T-helper 2 cell treated with Interferon-gamma antibody and Interleukin-4, amounts not matched to agents 5 μg/mL and 100 μg/mL, for 36 hours (primary cell): Measurements from ENCODE around the gene OR12D1.
"Not testable (repeated sequence)": the region's sequence is repeated elsewhere in the genome, so short reads cannot be mapped to it uniquely, and the experiment has no call there.

Experiments
- DNase-seq: peaks from one replicate; pipeline ENCODE4 v3.0.0; 2021; ENCODE audit warnings: low spot score
- H3K27ac Mint-ChIP-seq: one replicate; pipeline ENCODE4 v1.8.0; 2021; ENCODE audit warnings: mild to moderate bottlenecking, mixed read lengths
- H3K27me3 Mint-ChIP-seq: one replicate; pipeline ENCODE4 v1.8.0; 2021; ENCODE audit warnings: low read depth, mixed read lengths
- H3K36me3 Mint-ChIP-seq: one replicate; pipeline ENCODE4 v1.8.0; 2021; ENCODE audit warnings: low read depth, mixed read lengths
- H3K4me1 Mint-ChIP-seq: one replicate; pipeline ENCODE4 v1.8.0; 2021; ENCODE audit warnings: low read depth, mixed read lengths
- H3K4me3 Mint-ChIP-seq: one replicate; pipeline ENCODE4 v1.8.0; 2022; ENCODE audit warnings: mild to moderate bottlenecking, moderate library complexity, mixed read lengths
- H3K9me3 Mint-ChIP-seq: one replicate; pipeline ENCODE4 v1.8.0; 2021; ENCODE audit warnings: mixed read lengths

Gene OR12D1

GRCh38 chr6:29414588-29414987, at the start of gene OR12D1:
OR12D1 (plus strand) TSS chr6:29414928.
- Mint-ChIP-seq H3K9me3 (peaks cover 9% of the 10 kb centered on the region), H3K27me3 (peaks cover 1% of the 10 kb centered on the region), H3K4me3 (no peak within 1 kb of the TSS), H3K36me3 (no peaks in the 10 kb centered on the region), H3K4me1 (no peaks in the 10 kb centered on the region), H3K27ac (no peak within 1 kb of the TSS)
- DNase-seq: no peak

GRCh38 chr6:29368765-29369164, 46.0 kb upstream of the OR12D1 start, which contains the start of gene OR5V1:
OR5V1 (minus strand) TSS chr6:29368865; CDS start chr6:29356195, 12,670 bp downstream.
- no peaks in the 10 kb centered on the region for H3K4me1 Mint-ChIP-seq
- H3K36me3 Mint-ChIP-seq: no peaks in the 10 kb centered on the region
- H3K9me3 Mint-ChIP-seq: no peaks in the 10 kb centered on the region
- H3K27ac Mint-ChIP-seq: no peak within 1 kb of the TSS
- no peaks in the 10 kb centered on the region for H3K27me3 Mint-ChIP-seq
- DNase-seq: no peak
- H3K4me3 Mint-ChIP-seq: no peak within 1 kb of the TSS

- DNase-seq: no peak
- Mint-ChIP-seq H3K9me3 (no peaks in the 10 kb centered on the region), H3K36me3 (no peaks in the 10 kb centered on the region), H3K27me3 (peaks cover 5% of the 10 kb centered on the region), H3K27ac (no peak within 1 kb of the TSS), H3K4me1 (no peaks in the 10 kb centered on the region), H3K4me3 (no peak within 1 kb of the TSS)
These were observed 39.5 kb upstream of the OR12D1 start, which contains the start of gene OR12D3 for GRCh38 chr6:29375191-29375590. OR12D3 (minus strand) TSS chr6:29375291; CDS start chr6:29375287, 4 bp downstream.

- no peaks in the 10 kb centered on the region for H3K36me3 Mint-ChIP-seq
- H3K27ac Mint-ChIP-seq: no peak overlapping the region
- H3K4me3 Mint-ChIP-seq: no peak overlapping the region
- H3K9me3 Mint-ChIP-seq: no peaks in the 10 kb centered on the region
- no peak for DNase-seq
- H3K27me3 Mint-ChIP-seq: peaks cover 5% of the 10 kb centered on the region
- H3K4me1 Mint-ChIP-seq: no peaks in the 10 kb centered on the region
These were observed 38.7 kb upstream of the OR12D1 start for GRCh38 chr6:29376003-29376402.

GRCh38 chr6:29388533-29388932, 26.2 kb upstream of the OR12D1 start:
- Mint-ChIP-seq H3K36me3 (no peaks in the 10 kb centered on the region), H3K27me3 (peaks cover 3% of the 10 kb centered on the region), H3K9me3 (no peaks in the 10 kb centered on the region), H3K4me1 (no peaks in the 10 kb centered on the region), H3K4me3 (no peak overlapping the region), H3K27ac (no peak overlapping the region)
- no peak for DNase-seq

- DNase-seq: no peak
- H3K27ac Mint-ChIP-seq: no peak within 1 kb of the TSS
- no peaks in the 10 kb centered on the region for H3K4me1 Mint-ChIP-seq
- H3K9me3 Mint-ChIP-seq: no peaks in the 10 kb centered on the region
- H3K4me3 Mint-ChIP-seq: no peak within 1 kb of the TSS
- no peaks in the 10 kb centered on the region for H3K36me3 Mint-ChIP-seq
- peaks cover 12% of the 10 kb centered on the region for H3K27me3 Mint-ChIP-seq
These were observed 19.4 kb upstream of the OR12D1 start, which contains the start of gene OR12D2 for GRCh38 chr6:29395331-29395730. OR12D2 (plus strand) TSS chr6:29395631; CDS start chr6:29396700, 1,069 bp downstream.

- H3K27me3 Mint-ChIP-seq: peaks cover 13% of the 10 kb centered on the region
- no peaks in the 10 kb centered on the region for H3K4me1 Mint-ChIP-seq
These were observed 15.2 kb upstream of the OR12D1 start for GRCh38 chr6:29399525-29399924.

GRCh38 chr6:29403801-29404200, 10.9 kb upstream of the OR12D1 start:
- Mint-ChIP-seq H3K9me3 (no peaks in the 10 kb centered on the region), H3K27me3 (peaks cover 4% of the 10 kb centered on the region), H3K27ac (no peak overlapping the region), H3K4me1 (no peaks in the 10 kb centered on the region), H3K36me3 (no peaks in the 10 kb centered on the region), H3K4me3 (no peak overlapping the region)
- no peak for DNase-seq

More at GRCh38 chr6:29399525-29399924, 15.2 kb upstream of the OR12D1 start:
- Mint-ChIP-seq H3K27ac (no peak overlapping the region), H3K9me3 (no peaks in the 10 kb centered on the region), H3K4me3 (no peak overlapping the region), H3K36me3 (no peaks in the 10 kb centered on the region)
- no peak for DNase-seq

GRCh38 chr6:29419516-29419915, 4.8 kb downstream of the OR12D1 start:
- no peaks in the 10 kb centered on the region for H3K9me3 Mint-ChIP-seq
- H3K4me3 Mint-ChIP-seq: no peak overlapping the region
- no peaks in the 10 kb centered on the region for H3K4me1 Mint-ChIP-seq
- no peak for DNase-seq
- H3K27me3 Mint-ChIP-seq: peaks cover 2% of the 10 kb centered on the region
- no peak overlapping the region for H3K27ac Mint-ChIP-seq
- H3K36me3 Mint-ChIP-seq: no peaks in the 10 kb centered on the region

- Mint-ChIP-seq H3K36me3 (no peaks in the 10 kb centered on the region), H3K9me3 (no peaks in the 10 kb centered on the region), H3K27me3 (peaks cover 2% of the 10 kb centered on the region), H3K4me3 (no peak overlapping the region), H3K4me1 (no peaks in the 10 kb centered on the region), H3K27ac (no peak overlapping the region)
- no peak for DNase-seq
These were observed 9.4 kb downstream of the OR12D1 start for GRCh38 chr6:29424168-29424567.

GRCh38 chr6:29424575-29424974, 9.8 kb downstream of the OR12D1 start:
- Mint-ChIP-seq H3K27me3 (peaks cover 2% of the 10 kb centered on the region), H3K4me1 (no peaks in the 10 kb centered on the region), H3K9me3 (no peaks in the 10 kb centered on the region)

GRCh38 chr6:29425075-29425474, 10.3 kb downstream of the OR12D1 start:
- peaks cover 3% of the 10 kb centered on the region for H3K27me3 Mint-ChIP-seq
- H3K4me1 Mint-ChIP-seq: no peaks in the 10 kb centered on the region
- H3K27ac Mint-ChIP-seq: no peak overlapping the region
- no peak overlapping the region for H3K4me3 Mint-ChIP-seq
- H3K36me3 Mint-ChIP-seq: no peaks in the 10 kb centered on the region
- no peaks in the 10 kb centered on the region for H3K9me3 Mint-ChIP-seq
- DNase-seq: no peak

More at GRCh38 chr6:29424575-29424974, 9.8 kb downstream of the OR12D1 start:
- DNase-seq: no peak
- Mint-ChIP-seq H3K4me3 (no peak overlapping the region), H3K36me3 (no peaks in the 10 kb centered on the region), H3K27ac (no peak overlapping the region)

GRCh38 chr6:29426654-29427053, 11.9 kb downstream of the OR12D1 start:
- peaks cover 5% of the 10 kb centered on the region for H3K27me3 Mint-ChIP-seq
- no peaks in the 10 kb centered on the region for H3K9me3 Mint-ChIP-seq
- H3K4me3 Mint-ChIP-seq: no peak overlapping the region
- no peaks in the 10 kb centered on the region for H3K36me3 Mint-ChIP-seq
- no peaks in the 10 kb centered on the region for H3K4me1 Mint-ChIP-seq
- no peak for DNase-seq
- H3K27ac Mint-ChIP-seq: no peak overlapping the region

- H3K27me3 Mint-ChIP-seq, H3K4me1 Mint-ChIP-seq, H3K36me3 Mint-ChIP-seq, H3K9me3 Mint-ChIP-seq, H3K27ac Mint-ChIP-seq, H3K4me3 Mint-ChIP-seq, DNase-seq: not testable (repeated sequence)
These were observed 22.0 kb downstream of the OR12D1 start for GRCh38 chr6:29436730-29437129.

GRCh38 chr6:29439006-29439405, 24.3 kb downstream of the OR12D1 start, which contains the start of gene OR10C1:
OR10C1 (plus strand) TSS chr6:29439306; CDS start chr6:29440016, 710 bp downstream.
- Mint-ChIP-seq H3K4me1 (no peaks in the 10 kb centered on the region), H3K27me3 (peaks cover 4% of the 10 kb centered on the region), H3K27ac (no peak within 1 kb of the TSS), H3K36me3 (no peaks in the 10 kb centered on the region), H3K9me3 (no peaks in the 10 kb centered on the region), H3K4me3 (no peak within 1 kb of the TSS)
- no peak for DNase-seq
